ENCODE measurements around the gene NOD2.

NOD2 gene

GRCh38 chr16:50742576-50743200, 49.3 kb downstream of the NOD2 start:
- no peak for DNase-seq (ENCODE audit: low spot score)

GRCh38 chr16:50743581-50744225, 50.3 kb downstream of the NOD2 start:
- no peak for DNase-seq (ENCODE audit: low spot score)

- no peak for DNase-seq (ENCODE audit: low spot score)
Measured at GRCh38 chr16:50744881-50745280, 51.5 kb downstream of the NOD2 start.

GRCh38 chr16:50745940-50746339, 52.5 kb downstream of the NOD2 start:
- DNase-seq (ENCODE audit: low spot score): no peak

- no peak for DNase-seq (ENCODE audit: low spot score)
Measured at GRCh38 chr16:50747207-50747956, 54.0 kb downstream of the NOD2 start.

GRCh38 chr16:50751528-50751927, 58.1 kb downstream of the NOD2 start:
- DNase-seq (ENCODE audit: low spot score): no peak

- DNase-seq (ENCODE audit: low spot score): no peak
Measured at GRCh38 chr16:50752471-50753235, 59.2 kb downstream of the NOD2 start.

- no peak for DNase-seq (ENCODE audit: low spot score)
Measured at GRCh38 chr16:50756473-50756872, 63.1 kb downstream of the NOD2 start.

- DNase-seq (ENCODE audit: low spot score): no peak
Measured at GRCh38 chr16:50761267-50761666, 67.9 kb downstream of the NOD2 start.

- DNase-seq (ENCODE audit: low spot score): no peak
Measured at GRCh38 chr16:50762241-50762640, 68.8 kb downstream of the NOD2 start.

- DNase-seq (ENCODE audit: low spot score): no peak
Measured at GRCh38 chr16:50763211-50763610, 69.8 kb downstream of the NOD2 start.

GRCh38 chr16:50765260-50765659, 71.9 kb downstream of the NOD2 start:
- no peak for DNase-seq (ENCODE audit: low spot score)

- no peak for DNase-seq (ENCODE audit: low spot score)
Measured at GRCh38 chr16:50765861-50766260, 72.5 kb downstream of the NOD2 start.

GRCh38 chr16:50767197-50767596, 73.8 kb downstream of the NOD2 start:
- DNase-seq (ENCODE audit: low spot score): no peak

- no peak for DNase-seq (ENCODE audit: low spot score)
Measured at GRCh38 chr16:50771366-50771765, 78.0 kb downstream of the NOD2 start.

- no peak for DNase-seq (ENCODE audit: low spot score)
Measured at GRCh38 chr16:50774405-50774804, 81.0 kb downstream of the NOD2 start.

GRCh38 chr16:50774960-50775359, 81.6 kb downstream of the NOD2 start:
- DNase-seq (ENCODE audit: low spot score): no peak

GRCh38 chr16:50776037-50776436, 82.6 kb downstream of the NOD2 start:
- DNase-seq (ENCODE audit: low spot score): no peak

GRCh38 chr16:50778284-50779163, 85.1 kb downstream of the NOD2 start:
- DNase-seq (ENCODE audit: low spot score): no peak

- no peak for DNase-seq (ENCODE audit: low spot score)
Measured at GRCh38 chr16:50781043-50781442, 87.6 kb downstream of the NOD2 start.

GRCh38 chr16:50781518-50781917, 88.1 kb downstream of the NOD2 start:
- DNase-seq (ENCODE audit: low spot score): no peak
